MM.1S (cell line): ENCODE data around the gene SH3TC1.

ENCODE experiments used
- EZH2phosphoT487 ChIP-seq: fragments of 300-600 bp; sonication (generic); IDR thresholded peaks from 2 replicates; pipeline ENCODE4 v1.6.1; 2018; ENCODE audit warnings: antibody characterized with exemption, low read length
- TF ChIP-seq, protein P1 (sequence below): fragments of 300-600 bp; sonication (generic); IDR thresholded peaks from 2 replicates; pipeline ENCODE4 v1.5.1; 2016; ENCODE audit warnings: antibody characterized with exemption, low read length, mixed read lengths

DNA sequence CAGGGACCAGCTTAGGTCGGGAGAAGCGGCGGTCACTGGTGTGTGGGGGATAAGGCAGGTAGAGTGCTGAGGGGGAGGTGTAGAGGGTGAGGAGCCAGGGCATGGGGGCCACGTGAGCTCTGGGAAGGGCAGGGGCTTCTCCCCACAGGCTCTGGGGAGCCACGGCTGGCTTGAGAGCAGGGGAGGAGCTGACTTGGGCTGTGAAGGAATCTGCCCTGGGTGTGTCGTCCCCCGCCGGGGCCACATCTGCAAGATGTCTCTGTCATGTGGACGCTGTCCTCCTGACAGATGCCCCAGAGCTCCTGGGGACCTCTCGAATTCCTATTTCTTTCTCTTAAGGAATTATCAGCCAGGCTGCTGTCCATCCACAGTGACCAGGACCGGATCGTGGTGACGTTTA, 15.0 kb downstream of the SH3TC1 start:
- TF ChIP-seq, protein P1, sequence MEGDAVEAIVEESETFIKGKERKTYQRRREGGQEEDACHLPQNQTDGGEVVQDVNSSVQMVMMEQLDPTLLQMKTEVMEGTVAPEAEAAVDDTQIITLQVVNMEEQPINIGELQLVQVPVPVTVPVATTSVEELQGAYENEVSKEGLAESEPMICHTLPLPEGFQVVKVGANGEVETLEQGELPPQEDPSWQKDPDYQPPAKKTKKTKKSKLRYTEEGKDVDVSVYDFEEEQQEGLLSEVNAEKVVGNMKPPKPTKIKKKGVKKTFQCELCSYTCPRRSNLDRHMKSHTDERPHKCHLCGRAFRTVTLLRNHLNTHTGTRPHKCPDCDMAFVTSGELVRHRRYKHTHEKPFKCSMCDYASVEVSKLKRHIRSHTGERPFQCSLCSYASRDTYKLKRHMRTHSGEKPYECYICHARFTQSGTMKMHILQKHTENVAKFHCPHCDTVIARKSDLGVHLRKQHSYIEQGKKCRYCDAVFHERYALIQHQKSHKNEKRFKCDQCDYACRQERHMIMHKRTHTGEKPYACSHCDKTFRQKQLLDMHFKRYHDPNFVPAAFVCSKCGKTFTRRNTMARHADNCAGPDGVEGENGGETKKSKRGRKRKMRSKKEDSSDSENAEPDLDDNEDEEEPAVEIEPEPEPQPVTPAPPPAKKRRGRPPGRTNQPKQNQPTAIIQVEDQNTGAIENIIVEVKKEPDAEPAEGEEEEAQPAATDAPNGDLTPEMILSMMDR = no peak
- no peak for TF ChIP-seq EZH2phosphoT487
